CD4-positive, alpha-beta T cell treated with Interleukin-1 beta for 1 hour (primary cell): ENCODE data around the gene SLC22A1.
A peak's percentile ranks its signal among the peaks of the same experiment; 100 is the strongest.
"Not testable (repeated sequence)": the region's sequence is repeated elsewhere in the genome, so short reads cannot be mapped to it uniquely, and the experiment has no call there.

Source experiments
- DNase-seq, 2 donors: peaks; one replicate each; pipeline ENCODE4 v3.0.0-alpha.2; 2020 to 2022

SLC22A1 gene

GRCh38 chr6:160125105-160125504 lies 3.5 kb downstream of the SLC22A1 start:
- not testable (repeated sequence) for DNase-seq

GRCh38 chr6:160127270-160128124 lies 5.9 kb downstream of the SLC22A1 start:
- no peak for DNase-seq

GRCh38 chr6:160128125-160128683 lies 6.6 kb downstream of the SLC22A1 start:
- no peak for DNase-seq

GRCh38 chr6:160128879-160129516 lies 7.4 kb downstream of the SLC22A1 start:
- DNase-seq, result no peak

GRCh38 chr6:160129881-160130615 lies 8.4 kb downstream of the SLC22A1 start:
- no peak for DNase-seq

- DNase-seq, result no peak
These were observed 9.3 kb downstream of the SLC22A1 start for GRCh38 chr6:160130729-160131484.

GRCh38 chr6:160131636-160132296 lies 10.2 kb downstream of the SLC22A1 start:
- DNase-seq, result no peak

- DNase-seq, result no peak
These were observed 10.7 kb downstream of the SLC22A1 start for GRCh38 chr6:160132297-160132637.

GRCh38 chr6:160132776-160133338 lies 11.2 kb downstream of the SLC22A1 start:
- no peak for DNase-seq

- no peak for DNase-seq
These were observed 12.1 kb downstream of the SLC22A1 start for GRCh38 chr6:160133441-160134336.

- DNase-seq, result not testable (repeated sequence)
These were observed 12.7 kb downstream of the SLC22A1 start for GRCh38 chr6:160134337-160134751.

GRCh38 chr6:160134779-160135547 lies 13.3 kb downstream of the SLC22A1 start:
- DNase-seq, result no peak

- no peak for DNase-seq
These were observed 14.5 kb downstream of the SLC22A1 start for GRCh38 chr6:160135907-160136655.

GRCh38 chr6:160137130-160137988 lies 15.7 kb downstream of the SLC22A1 start:
- no peak for DNase-seq

- DNase-seq, result peak; percentile 54 to 66
These were observed 16.6 kb downstream of the SLC22A1 start for GRCh38 chr6:160137989-160138835.

- no peak for DNase-seq
These were observed 17.3 kb downstream of the SLC22A1 start for GRCh38 chr6:160138839-160139419.
